ENCODE data around the gene FBXO15. TPM values are rescaled to one million over a fixed set of nuclear protein-coding genes. Genes with fewer than 3 reads are reported as not detected.

FBXO15 gene
- total RNA-seq, 4 donors from 2014 or later: 0.13 to 0.32 (median 0.19) TPM; not detected in 1

DNA sequence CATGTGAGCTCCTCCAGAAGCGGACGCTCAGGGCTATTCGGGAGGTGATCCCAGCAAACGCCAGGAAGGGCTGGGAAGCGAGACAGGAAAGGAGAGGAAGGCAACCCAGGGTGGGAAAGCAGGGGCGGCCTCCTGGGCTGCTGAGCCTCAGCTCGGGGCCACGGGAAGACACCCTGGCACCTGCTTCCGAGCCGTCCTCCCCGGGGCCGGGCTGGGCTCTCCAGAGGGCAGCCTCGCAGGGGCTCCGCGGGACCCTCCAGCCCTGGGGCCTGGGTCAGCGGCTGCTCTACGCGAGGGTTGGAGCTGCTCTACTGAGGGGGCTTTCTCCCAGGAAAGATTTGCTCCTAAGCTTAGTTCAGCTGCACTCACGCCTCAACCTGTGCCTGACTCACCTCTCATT lies 34.7 kb upstream of the FBXO15 start:
- WGBS, 2 donors: 85 to 100% methylated on average over 1 to 19 of the region's 19 CpGs
- intact Hi-C loops (cut with DNase I): no loop called here
- H3K36me3 ChIP-seq: no peaks in the 10 kb centered on the region
- DNase-seq: no peak
- H3K4me3 ChIP-seq: no peak overlapping the region
- H3K27me3 ChIP-seq: peaks cover 0 to 32% (median 0%) of the 10 kb centered on the region in 4 donors
- TF ChIP-seq, protein P1, sequence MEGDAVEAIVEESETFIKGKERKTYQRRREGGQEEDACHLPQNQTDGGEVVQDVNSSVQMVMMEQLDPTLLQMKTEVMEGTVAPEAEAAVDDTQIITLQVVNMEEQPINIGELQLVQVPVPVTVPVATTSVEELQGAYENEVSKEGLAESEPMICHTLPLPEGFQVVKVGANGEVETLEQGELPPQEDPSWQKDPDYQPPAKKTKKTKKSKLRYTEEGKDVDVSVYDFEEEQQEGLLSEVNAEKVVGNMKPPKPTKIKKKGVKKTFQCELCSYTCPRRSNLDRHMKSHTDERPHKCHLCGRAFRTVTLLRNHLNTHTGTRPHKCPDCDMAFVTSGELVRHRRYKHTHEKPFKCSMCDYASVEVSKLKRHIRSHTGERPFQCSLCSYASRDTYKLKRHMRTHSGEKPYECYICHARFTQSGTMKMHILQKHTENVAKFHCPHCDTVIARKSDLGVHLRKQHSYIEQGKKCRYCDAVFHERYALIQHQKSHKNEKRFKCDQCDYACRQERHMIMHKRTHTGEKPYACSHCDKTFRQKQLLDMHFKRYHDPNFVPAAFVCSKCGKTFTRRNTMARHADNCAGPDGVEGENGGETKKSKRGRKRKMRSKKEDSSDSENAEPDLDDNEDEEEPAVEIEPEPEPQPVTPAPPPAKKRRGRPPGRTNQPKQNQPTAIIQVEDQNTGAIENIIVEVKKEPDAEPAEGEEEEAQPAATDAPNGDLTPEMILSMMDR (IDR thresholded peaks at IDR 0.05): no peak
- no peak for TF ChIP-seq POLR2A (IDR thresholded peaks at IDR 0.05)
- peaks cover 0 to 3% (median 0%) of the 10 kb centered on the region in 3 donors for H3K4me1 ChIP-seq
- no peaks in the 10 kb centered on the region for H3K9me3 ChIP-seq
- H3K27ac ChIP-seq: no peak overlapping the region

DNA sequence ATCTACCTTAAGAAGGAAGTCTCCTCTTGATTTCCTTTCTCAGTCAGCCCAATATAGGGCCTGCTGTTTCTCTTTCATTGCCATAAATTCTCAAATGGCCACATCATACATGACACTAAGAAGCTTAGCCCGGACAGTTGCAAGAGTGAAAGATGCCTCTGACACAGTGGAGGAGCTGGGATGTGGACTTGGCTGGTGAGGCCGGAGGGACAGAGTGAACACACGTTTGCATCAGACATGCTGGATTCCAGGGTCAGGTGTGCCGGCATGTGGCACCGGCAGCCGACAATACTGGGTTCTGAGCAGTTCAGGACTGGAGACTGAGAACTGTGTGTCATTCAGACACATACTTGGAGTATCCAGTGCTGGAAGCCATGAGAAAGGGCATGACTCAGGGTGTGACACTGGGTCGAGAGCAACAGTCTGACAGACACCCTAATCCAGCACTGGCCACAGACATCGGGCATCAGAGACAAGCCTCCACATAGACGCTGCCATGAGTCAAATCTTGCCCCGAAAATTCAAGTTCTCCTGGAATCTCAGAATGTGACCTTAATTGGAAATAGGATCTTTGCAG lies 32.1 kb upstream of the FBXO15 start:
- Histone ChIP-seq H3K4me3 (no peak overlapping the region), H3K4me1 (peaks cover 0 to under 1% (median 0%) of the 10 kb centered on the region in 3 donors), H3K9me3 (no peaks in the 10 kb centered on the region), H3K27me3 (peaks cover 0 to 34% (median 0%) of the 10 kb centered on the region in 4 donors), H3K36me3 (no peaks in the 10 kb centered on the region), H3K27ac (no peak overlapping the region)
- WGBS, 2 donors: 73 to 89% methylated on average over 10 of the region's 10 CpGs
- intact Hi-C loops (cut with DNase I): no loop called here
- no peak for DNase-seq
- TF ChIP-seq POLR2A (IDR thresholded peaks at IDR 0.05): no peak
- TF ChIP-seq, protein P1 (IDR thresholded peaks at IDR 0.05): no peak

DNA sequence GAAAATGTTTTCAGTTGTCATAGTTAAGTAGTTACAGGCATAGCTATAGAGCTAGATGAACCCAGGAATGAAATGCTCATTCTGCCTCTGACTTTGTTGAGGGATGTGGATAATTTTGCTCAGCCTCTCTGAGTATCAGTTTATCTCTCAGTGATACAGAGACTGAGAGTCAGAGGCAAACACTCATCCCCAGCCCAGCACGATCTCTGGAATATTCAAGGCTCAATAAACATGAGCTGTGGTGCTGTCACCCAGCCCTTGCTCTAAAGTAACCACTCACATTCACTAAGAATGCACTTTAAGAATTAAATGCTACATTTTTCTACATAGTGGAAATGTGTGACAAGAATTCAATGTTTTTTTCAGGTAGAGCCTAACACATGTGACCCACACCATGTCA lies 31.2 kb upstream of the FBXO15 start:
- intact Hi-C loops (cut with DNase I): no loop called here
- TF ChIP-seq POLR2A (IDR thresholded peaks at IDR 0.05): no peak
- TF ChIP-seq, protein P1 (IDR thresholded peaks at IDR 0.05): no peak
- Histone ChIP-seq H3K27ac (no peak overlapping the region), H3K4me3 (no peak overlapping the region), H3K9me3 (no peaks in the 10 kb centered on the region), H3K36me3 (no peaks in the 10 kb centered on the region), H3K4me1 (no peaks in the 10 kb centered on the region), H3K27me3 (peaks cover 0 to 34% (median 0%) of the 10 kb centered on the region in 4 donors)
- 83 to 100% methylated on average over 1 of the region's 1 CpG for WGBS, 2 donors
- no peak for DNase-seq

DNA sequence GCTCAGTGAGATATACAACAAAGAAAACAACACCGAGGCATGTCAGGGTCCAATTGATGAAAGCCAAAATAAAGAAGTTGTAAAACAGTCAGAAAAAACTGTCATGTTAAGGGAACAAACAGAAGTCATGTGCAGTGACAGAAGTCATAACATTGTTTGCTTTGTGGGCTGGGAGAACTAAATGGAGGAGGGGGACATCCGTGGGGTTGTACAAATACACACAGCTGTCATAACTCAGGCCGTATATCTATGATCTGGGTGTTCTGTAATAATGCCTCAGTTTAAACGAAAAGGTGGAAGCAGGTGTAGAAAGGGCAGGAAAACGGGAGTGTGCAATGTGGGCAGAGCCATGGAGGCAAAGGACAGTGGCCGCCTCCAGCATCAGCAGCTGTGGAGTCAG lies 28.0 kb upstream of the FBXO15 start:
- WGBS, 2 donors: 50 to 62% methylated on average over 6 of the region's 6 CpGs
- H3K27ac ChIP-seq: no peak overlapping the region
- intact Hi-C loops (cut with DNase I): no loop called here

DNA sequence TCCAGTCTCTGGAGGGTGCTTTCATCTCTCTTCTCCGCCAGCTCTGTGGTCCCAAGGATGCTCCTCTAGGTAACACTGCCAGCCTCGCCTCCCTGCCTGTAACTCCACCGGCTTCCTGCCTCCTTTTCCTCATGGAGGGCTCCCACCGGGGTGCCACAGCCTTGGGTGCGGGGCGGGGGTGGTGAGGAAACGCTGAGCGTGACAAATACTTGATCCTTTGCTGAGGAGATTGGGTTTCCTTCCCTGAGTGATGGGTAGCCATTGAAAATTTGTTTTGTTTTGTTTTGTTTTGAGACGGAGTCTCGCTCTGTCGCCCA lies 25.8 kb upstream of the FBXO15 start:
- Histone ChIP-seq H3K36me3 (no peaks in the 10 kb centered on the region), H3K4me1 (no peaks in the 10 kb centered on the region), H3K9me3 (no peaks in the 10 kb centered on the region), H3K27me3 (peaks cover 0 to 22% (median 0%) of the 10 kb centered on the region in 4 donors), H3K27ac (no peak overlapping the region), H3K4me3 (no peak overlapping the region)
- WGBS, 2 donors: 83 to 100% methylated on average over 1 to 7 of the region's 11 CpGs
- no peak for TF ChIP-seq POLR2A (IDR thresholded peaks at IDR 0.05)
- TF ChIP-seq, protein P1 (IDR thresholded peaks at IDR 0.05): no peak
- DNase-seq: no peak
- intact Hi-C loops (cut with DNase I): no loop called here

More for the DNA sequence above, 28.0 kb upstream of the FBXO15 start:
- H3K36me3 ChIP-seq: no peaks in the 10 kb centered on the region
- no peak for TF ChIP-seq POLR2A (IDR thresholded peaks at IDR 0.05)
- TF ChIP-seq, protein P1 (IDR thresholded peaks at IDR 0.05): no peak
- H3K9me3 ChIP-seq: no peaks in the 10 kb centered on the region
- no peaks in the 10 kb centered on the region for H3K4me1 ChIP-seq
- no peak overlapping the region for H3K4me3 ChIP-seq
- peaks cover 0 to 27% (median 0%) of the 10 kb centered on the region in 4 donors for H3K27me3 ChIP-seq
- DNase-seq: no peak
